ENCODE data around the gene JAKMIP3. TPM values are rescaled to one million over a fixed set of nuclear protein-coding genes. Genes with fewer than 3 reads are reported as not detected.

Gene JAKMIP3
- total RNA-seq, 1 donor, result 0.36 TPM

DNA sequence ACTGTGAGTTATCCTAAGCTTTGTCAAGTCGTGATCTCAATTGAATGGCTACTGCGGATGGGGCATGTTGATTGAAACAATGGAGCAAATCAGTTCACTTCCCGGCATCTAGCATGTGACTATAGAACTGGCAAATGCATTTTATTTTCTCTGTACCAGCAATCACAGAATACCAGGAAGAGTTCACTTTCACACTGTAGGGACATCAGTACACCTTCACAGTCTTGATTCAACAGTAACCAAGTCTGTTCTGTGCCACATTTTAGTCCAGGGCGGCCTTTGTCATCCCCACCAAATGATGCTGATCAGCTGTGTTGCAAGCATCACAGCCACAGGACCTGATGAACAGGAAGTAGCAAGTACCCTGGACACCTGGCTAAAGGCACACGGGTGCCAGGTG, 32.1 kb upstream of the JAKMIP3 start:
- H3K9me3 ChIP-seq (ENCODE audit: low read depth, low read length), result no peaks in the 10 kb centered on the region
- H2AFZ ChIP-seq (ENCODE audit: low read length), result no peak overlapping the region
- H3K79me2 ChIP-seq (ENCODE audit: insufficient read depth, low read length), result no peaks in the 10 kb centered on the region
- TF ChIP-seq, protein P1, sequence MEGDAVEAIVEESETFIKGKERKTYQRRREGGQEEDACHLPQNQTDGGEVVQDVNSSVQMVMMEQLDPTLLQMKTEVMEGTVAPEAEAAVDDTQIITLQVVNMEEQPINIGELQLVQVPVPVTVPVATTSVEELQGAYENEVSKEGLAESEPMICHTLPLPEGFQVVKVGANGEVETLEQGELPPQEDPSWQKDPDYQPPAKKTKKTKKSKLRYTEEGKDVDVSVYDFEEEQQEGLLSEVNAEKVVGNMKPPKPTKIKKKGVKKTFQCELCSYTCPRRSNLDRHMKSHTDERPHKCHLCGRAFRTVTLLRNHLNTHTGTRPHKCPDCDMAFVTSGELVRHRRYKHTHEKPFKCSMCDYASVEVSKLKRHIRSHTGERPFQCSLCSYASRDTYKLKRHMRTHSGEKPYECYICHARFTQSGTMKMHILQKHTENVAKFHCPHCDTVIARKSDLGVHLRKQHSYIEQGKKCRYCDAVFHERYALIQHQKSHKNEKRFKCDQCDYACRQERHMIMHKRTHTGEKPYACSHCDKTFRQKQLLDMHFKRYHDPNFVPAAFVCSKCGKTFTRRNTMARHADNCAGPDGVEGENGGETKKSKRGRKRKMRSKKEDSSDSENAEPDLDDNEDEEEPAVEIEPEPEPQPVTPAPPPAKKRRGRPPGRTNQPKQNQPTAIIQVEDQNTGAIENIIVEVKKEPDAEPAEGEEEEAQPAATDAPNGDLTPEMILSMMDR (IDR thresholded peaks at IDR 0.05; ENCODE audit: extremely low read depth, low read depth, low read length), result no peak
- H3K27ac ChIP-seq (ENCODE audit: low read depth, low read length), result no peak overlapping the region
- no peak overlapping the region for H3K4me2 ChIP-seq (ENCODE audit: insufficient read depth, low read length)
- DNase-seq (ENCODE audit: insufficient read length, low spot score, missing footprints), result peak; percentile 75
- no peak overlapping the region for H3K4me3 ChIP-seq (ENCODE audit: insufficient read depth, low read length)
- H3K27me3 ChIP-seq (ENCODE audit: insufficient read depth, low read length), result peaks cover 48% of the 10 kb centered on the region
- H4K20me1 ChIP-seq (ENCODE audit: insufficient read depth, low read length), result no peaks in the 10 kb centered on the region
- H3K4me1 ChIP-seq (ENCODE audit: insufficient read depth, low read length), result no peaks in the 10 kb centered on the region
- H3K36me3 ChIP-seq (ENCODE audit: insufficient read depth, low read length), result no peaks in the 10 kb centered on the region

GRCh38 chr10:132035476-132035875, 30.3 kb upstream of the JAKMIP3 start:
- peak; percentile 74 for DNase-seq (ENCODE audit: insufficient read length, low spot score, missing footprints)
- Histone ChIP-seq H3K4me3 (ENCODE audit: insufficient read depth, low read length) (no peak overlapping the region), H3K27me3 (ENCODE audit: insufficient read depth, low read length) (peaks cover 48% of the 10 kb centered on the region), H3K4me2 (ENCODE audit: insufficient read depth, low read length) (no peak overlapping the region), H2AFZ (ENCODE audit: low read length) (no peak overlapping the region), H4K20me1 (ENCODE audit: insufficient read depth, low read length) (no peaks in the 10 kb centered on the region), H3K79me2 (ENCODE audit: insufficient read depth, low read length) (no peaks in the 10 kb centered on the region), H3K4me1 (ENCODE audit: insufficient read depth, low read length) (no peaks in the 10 kb centered on the region), H3K27ac (ENCODE audit: low read depth, low read length) (no peak overlapping the region), H3K9me3 (ENCODE audit: low read depth, low read length) (no peaks in the 10 kb centered on the region), H3K36me3 (ENCODE audit: insufficient read depth, low read length) (no peaks in the 10 kb centered on the region)
- TF ChIP-seq, protein P1 (IDR thresholded peaks at IDR 0.05; ENCODE audit: extremely low read depth, low read depth, low read length), result no peak

DNA sequence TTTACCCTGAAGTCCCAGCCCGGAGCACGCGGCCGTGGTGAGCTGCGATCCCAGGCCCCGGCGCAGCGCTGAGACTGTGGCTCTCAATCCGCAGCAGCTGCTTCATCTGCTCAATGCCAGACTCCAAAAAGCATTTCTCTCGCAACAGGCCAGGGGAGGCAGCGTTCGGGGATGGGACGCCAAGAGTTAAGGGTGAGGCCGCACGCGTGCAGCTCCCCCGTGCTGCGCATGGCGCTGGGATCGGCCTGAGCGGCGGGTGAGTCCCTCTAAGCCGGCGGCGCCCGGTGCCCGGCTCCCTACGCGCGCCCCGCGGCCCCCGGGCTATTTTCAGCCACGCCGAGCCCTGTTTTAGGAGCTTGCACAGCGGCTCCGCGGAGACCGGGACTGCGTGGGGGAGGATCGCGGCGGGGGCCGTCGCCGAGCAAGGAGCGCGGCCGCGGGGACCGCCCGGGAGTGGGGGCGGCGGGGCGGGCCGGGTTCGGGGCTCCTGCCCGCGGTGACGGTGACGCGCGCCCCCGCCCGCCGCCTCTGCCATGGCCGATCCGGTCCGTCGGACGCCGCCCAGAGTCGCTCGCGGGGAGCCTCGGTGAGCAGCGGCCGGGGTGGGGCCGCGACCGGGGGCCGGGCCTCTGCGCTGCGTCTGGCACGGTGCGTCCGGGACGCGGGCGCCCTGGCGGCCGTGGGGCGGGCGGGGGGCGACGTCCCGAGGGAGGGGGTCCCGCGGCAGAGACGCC, 29.4 kb upstream of the JAKMIP3 start:
- Histone ChIP-seq H3K79me2 (ENCODE audit: insufficient read depth, low read length) (no peaks in the 10 kb centered on the region), H3K27me3 (ENCODE audit: insufficient read depth, low read length) (peaks cover 48% of the 10 kb centered on the region), H3K9me3 (ENCODE audit: low read depth, low read length) (no peaks in the 10 kb centered on the region), H3K4me3 (ENCODE audit: insufficient read depth, low read length) (no peak overlapping the region), H4K20me1 (ENCODE audit: insufficient read depth, low read length) (no peaks in the 10 kb centered on the region), H3K4me2 (ENCODE audit: insufficient read depth, low read length) (no peak overlapping the region), H3K4me1 (ENCODE audit: insufficient read depth, low read length) (no peaks in the 10 kb centered on the region), H3K36me3 (ENCODE audit: insufficient read depth, low read length) (no peaks in the 10 kb centered on the region), H3K27ac (ENCODE audit: low read depth, low read length) (no peak overlapping the region), H2AFZ (ENCODE audit: low read length) (no peak overlapping the region)
- DNase-seq (ENCODE audit: insufficient read length, low spot score, missing footprints), result peak; percentile 92
- TF ChIP-seq, protein P1 (IDR thresholded peaks at IDR 0.05; ENCODE audit: extremely low read depth, low read depth, low read length), result no peak

DNA sequence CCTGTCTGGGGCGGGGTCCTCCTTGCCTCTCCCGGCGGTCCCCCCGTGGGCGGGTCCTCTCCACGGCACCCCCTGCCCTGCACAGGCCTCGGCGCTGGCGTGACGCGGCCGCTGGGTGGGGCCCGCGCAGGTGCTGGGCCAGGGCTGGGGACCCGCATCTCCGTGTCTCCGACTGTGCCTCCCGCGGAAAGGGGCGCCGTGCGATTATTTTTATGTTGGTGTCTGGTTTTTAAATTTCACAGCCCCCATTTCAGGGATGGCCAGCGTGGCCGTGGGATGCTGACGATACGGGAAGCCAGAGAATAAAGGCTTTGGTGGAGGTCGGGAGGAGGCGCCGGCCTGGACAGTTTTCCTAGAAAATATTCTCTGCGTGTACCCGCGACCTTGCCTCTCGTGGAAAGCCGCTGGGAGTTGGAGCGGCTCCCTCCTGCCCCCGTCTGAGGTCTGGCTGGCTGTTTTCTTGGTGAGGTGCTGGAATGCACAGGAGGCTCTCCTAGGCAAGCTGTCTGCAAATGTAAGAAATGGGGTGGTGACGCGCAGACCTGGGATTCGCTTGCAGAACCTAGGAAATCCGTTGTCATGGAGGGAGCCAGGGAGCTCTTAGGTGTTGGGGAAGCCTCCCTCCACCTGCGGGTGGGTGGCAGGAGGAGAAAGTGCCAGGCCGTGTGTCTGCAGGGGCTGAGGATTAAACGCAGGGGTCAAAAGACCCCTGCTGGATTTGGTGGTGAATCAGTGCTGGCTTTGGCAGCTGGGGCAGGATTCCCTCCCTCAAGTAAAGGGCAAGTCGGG, 28.7 kb upstream of the JAKMIP3 start:
- no peaks in the 10 kb centered on the region for H4K20me1 ChIP-seq (ENCODE audit: insufficient read depth, low read length)
- no peaks in the 10 kb centered on the region for H3K4me1 ChIP-seq (ENCODE audit: insufficient read depth, low read length)
- H3K27ac ChIP-seq (ENCODE audit: low read depth, low read length), result no peak overlapping the region
- no peak overlapping the region for H3K4me2 ChIP-seq (ENCODE audit: insufficient read depth, low read length)
- peak; percentile 81 for DNase-seq (ENCODE audit: insufficient read length, low spot score, missing footprints)
- no peaks in the 10 kb centered on the region for H3K9me3 ChIP-seq (ENCODE audit: low read depth, low read length)
- no peak overlapping the region for H2AFZ ChIP-seq (ENCODE audit: low read length)
- H3K36me3 ChIP-seq (ENCODE audit: insufficient read depth, low read length), result no peaks in the 10 kb centered on the region
- TF ChIP-seq, protein P1 (IDR thresholded peaks at IDR 0.05; ENCODE audit: extremely low read depth, low read depth, low read length), result no peak
- no peak overlapping the region for H3K4me3 ChIP-seq (ENCODE audit: insufficient read depth, low read length)
- peaks cover 43% of the 10 kb centered on the region for H3K27me3 ChIP-seq (ENCODE audit: insufficient read depth, low read length)
- no peaks in the 10 kb centered on the region for H3K79me2 ChIP-seq (ENCODE audit: insufficient read depth, low read length)

All from osteoblast (primary cell).